NT2/D1 (cell line): ENCODE results near the gene KRT26.
"Not testable (repeated sequence)": the region's sequence is repeated elsewhere in the genome, so short reads cannot be mapped to it uniquely, and the experiment has no call there.

Source experiments
- DNase-seq: peaks from one replicate; pipeline ENCODE4 v3.0.0-alpha.2; 2011; ENCODE audit warnings: low read depth, low spot score
- H3K27me3 ChIP-seq: 2 replicates; pipeline ENCODE4 v1.6.0; 2011; ENCODE audit warnings: mild to moderate bottlenecking; ENCODE audit not compliant: insufficient read length, insufficient read depth
- H3K36me3 ChIP-seq: 2 replicates; pipeline ENCODE4 v1.6.1; 2011; ENCODE audit warnings: mild to moderate bottlenecking, low read length, mixed read lengths; ENCODE audit not compliant: insufficient read depth, insufficient read length
- H3K4me1 ChIP-seq: 2 replicates; pipeline ENCODE4 v1.5.1; 2011; ENCODE audit not compliant: insufficient read depth, insufficient read length
- H3K4me3 ChIP-seq: 2 replicates; pipeline ENCODE4 v1.5.1; 2011; ENCODE audit warnings: low read depth; ENCODE audit not compliant: insufficient read length
- H3K9ac ChIP-seq: 2 replicates; pipeline ENCODE4 v1.6.0; 2011; ENCODE audit warnings: low read depth; ENCODE audit not compliant: insufficient read length
- H3K9me3 ChIP-seq: 2 replicates; pipeline ENCODE4 v1.5.1; 2011; ENCODE audit warnings: mild to moderate bottlenecking, low read length; ENCODE audit not compliant: insufficient read depth
- SUZ12 ChIP-seq: IDR thresholded peaks from 2 replicates; pipeline ENCODE4 v1.6.1; 2011; ENCODE audit not compliant: insufficient read length, insufficient read depth; ENCODE audit errors: extremely low read depth
- YY1 ChIP-seq: IDR thresholded peaks from 2 replicates; pipeline ENCODE4 v1.6.1; 2011; ENCODE audit not compliant: insufficient read length, insufficient read depth
- ZNF274 ChIP-seq: IDR thresholded peaks from 2 replicates; pipeline ENCODE4 v1.6.1; 2011; ENCODE audit warnings: mild to moderate bottlenecking, low read depth, low read length

KRT26 gene

DNA sequence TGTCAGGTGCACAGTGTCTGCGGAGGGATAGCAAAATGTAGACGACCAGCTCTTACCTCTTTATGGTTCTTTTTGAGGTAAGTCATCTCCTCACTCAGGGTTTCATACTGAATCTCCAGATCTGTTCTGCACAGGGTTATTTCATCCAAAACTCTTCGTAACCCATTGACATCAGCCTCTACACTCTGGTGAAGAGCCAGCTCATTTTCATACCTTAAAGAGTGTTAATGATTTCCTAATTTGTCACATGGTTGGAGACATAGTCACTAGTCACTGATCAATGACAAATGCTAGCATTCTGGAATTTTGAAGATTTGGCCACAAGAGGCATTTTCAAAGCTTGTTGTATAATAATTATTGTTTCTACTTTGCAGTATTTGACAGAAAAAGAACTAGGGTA is 18.2 kb downstream of the KRT26 start:
- H3K4me3 ChIP-seq: no peak overlapping the region

DNA sequence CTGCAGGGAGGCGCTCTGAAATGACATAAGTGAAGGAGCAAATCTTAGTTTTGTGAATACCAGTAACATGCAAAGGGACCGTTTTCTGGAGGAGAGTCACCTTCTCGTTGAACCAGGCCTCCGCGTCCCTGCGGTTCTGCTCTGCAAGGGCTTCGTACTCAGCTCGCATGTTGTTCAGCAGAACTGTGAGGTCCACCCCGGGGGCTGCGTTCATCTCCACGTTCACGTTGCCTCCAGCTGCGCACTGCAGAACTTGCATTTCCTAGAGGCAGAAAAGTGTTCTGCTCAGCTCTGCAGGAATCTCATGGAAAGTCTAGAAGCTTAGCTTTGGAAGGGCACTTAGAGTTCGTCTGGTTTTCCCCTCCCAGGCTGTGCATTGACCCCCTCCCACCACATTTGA is 20.9 kb downstream of the KRT26 start:
- no peaks in the 10 kb centered on the region for H3K9me3 ChIP-seq
- H3K9ac ChIP-seq: no peak overlapping the region
- no peak overlapping the region for H3K4me3 ChIP-seq
- no peaks in the 10 kb centered on the region for H3K4me1 ChIP-seq
- TF ChIP-seq ZNF274 (no peak), SUZ12 (no peak), YY1 (no peak)
- H3K36me3 ChIP-seq: no peaks in the 10 kb centered on the region
- H3K27me3 ChIP-seq: no peaks in the 10 kb centered on the region
- DNase-seq: no peak

More for the DNA sequence above, 18.2 kb downstream of the KRT26 start:
- Histone ChIP-seq H3K36me3 (no peaks in the 10 kb centered on the region), H3K27me3 (no peaks in the 10 kb centered on the region), H3K9me3 (no peaks in the 10 kb centered on the region), H3K4me1 (no peaks in the 10 kb centered on the region), H3K9ac (no peak overlapping the region)
- no peak for TF ChIP-seq ZNF274
- TF ChIP-seq SUZ12: no peak
- TF ChIP-seq YY1: no peak
- no peak for DNase-seq

DNA sequence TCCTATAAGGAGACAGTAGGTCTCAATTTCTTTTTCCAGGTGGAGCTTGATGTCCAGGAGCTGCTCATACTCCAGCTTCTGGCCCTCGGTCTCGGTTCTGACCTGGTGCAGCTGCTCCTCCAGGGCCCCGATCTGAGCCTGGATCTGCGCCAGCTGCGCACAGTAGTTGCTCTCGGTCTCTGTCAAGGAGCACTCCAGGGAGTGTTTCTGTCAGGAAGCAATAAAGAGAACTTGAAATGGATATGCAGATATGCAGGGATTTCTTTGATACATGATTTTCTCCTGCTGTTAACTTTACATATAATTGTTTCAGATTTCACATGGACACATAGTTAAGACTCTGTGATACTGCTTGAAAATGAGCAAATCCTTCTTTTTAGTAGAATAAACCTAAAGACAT is 21.6 kb downstream of the KRT26 start:
- no peak for DNase-seq
- TF ChIP-seq SUZ12 (no peak), ZNF274 (no peak), YY1 (no peak)
- Histone ChIP-seq H3K4me1 (no peaks in the 10 kb centered on the region), H3K9ac (no peak overlapping the region), H3K4me3 (no peak overlapping the region), H3K9me3 (no peaks in the 10 kb centered on the region), H3K36me3 (no peaks in the 10 kb centered on the region), H3K27me3 (no peaks in the 10 kb centered on the region)

DNA sequence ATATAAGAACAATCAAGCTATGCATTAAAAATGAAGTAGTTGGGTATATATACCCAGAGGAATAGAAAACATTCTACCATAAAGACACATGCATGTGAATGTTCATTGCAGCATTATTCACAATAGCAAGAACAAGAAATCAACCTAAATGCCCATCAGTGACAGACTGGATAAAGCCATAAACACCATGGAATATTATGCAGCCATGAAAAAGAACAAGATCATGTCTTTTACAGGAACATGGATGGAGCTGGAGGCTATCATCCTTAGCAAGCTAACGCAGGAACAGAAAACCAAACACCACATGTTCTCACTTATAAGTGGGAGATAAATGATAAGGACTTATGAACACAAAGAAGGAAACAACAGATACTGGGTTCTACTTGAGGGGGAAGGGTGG is 23.3 kb downstream of the KRT26 start:
- H3K9ac ChIP-seq: not testable (repeated sequence)

DNA sequence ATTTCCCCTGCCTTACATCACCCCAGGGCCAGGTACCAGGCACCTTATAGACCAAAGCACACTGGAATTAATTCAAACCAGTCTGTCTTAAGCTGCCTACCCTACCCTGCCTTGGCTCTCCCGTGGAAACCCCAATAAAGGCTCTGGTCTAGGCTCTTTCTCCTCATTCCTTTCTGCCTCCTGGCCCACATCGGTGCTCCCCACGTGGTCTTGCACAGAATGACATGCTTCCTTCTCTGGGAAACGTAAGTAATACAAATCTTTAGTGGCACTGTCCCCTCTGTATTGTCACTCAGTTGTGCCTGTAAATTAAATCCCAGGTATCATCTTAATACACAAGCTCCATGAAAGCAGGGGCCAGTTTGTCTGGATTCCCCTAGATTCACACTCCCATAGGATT is 33.4 kb downstream of the KRT26 start:
- DNase-seq: no peak
- H3K36me3 ChIP-seq: no peaks in the 10 kb centered on the region
- peaks cover 16% of the 10 kb centered on the region; the same call in 1 of the 2 replicates for H3K9me3 ChIP-seq
- H3K4me3 ChIP-seq: no peak overlapping the region
- no peak for TF ChIP-seq YY1
- TF ChIP-seq ZNF274: no peak
- TF ChIP-seq SUZ12: no peak
- no peak overlapping the region for H3K9ac ChIP-seq
- no peaks in the 10 kb centered on the region for H3K27me3 ChIP-seq
- no peaks in the 10 kb centered on the region for H3K4me1 ChIP-seq

More for the DNA sequence above, 23.3 kb downstream of the KRT26 start:
- H3K27me3 ChIP-seq, H3K36me3 ChIP-seq, H3K9me3 ChIP-seq, DNase-seq, H3K4me3 ChIP-seq, H3K4me1 ChIP-seq: not testable (repeated sequence)

DNA sequence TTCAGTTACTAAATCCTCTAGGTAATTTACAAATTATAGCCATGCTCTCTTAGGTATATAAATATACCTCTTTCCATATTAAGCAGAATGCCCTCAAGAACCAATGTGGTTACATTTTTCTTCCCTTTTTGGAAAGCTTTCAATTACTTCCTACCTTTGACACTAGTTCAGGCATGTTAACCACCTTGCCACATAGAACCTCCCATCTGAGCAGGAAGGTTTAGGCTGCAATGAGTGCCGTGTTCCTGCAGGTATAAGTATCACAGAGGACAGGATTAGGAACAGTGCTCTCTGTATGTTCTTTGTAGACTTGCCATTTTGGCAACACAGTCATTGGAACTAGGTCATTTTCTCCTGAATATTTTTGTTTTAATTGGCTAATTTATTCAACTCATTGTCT is 37.0 kb downstream of the KRT26 start:
- no peaks in the 10 kb centered on the region for H3K27me3 ChIP-seq
- TF ChIP-seq YY1 (no peak), ZNF274 (no peak), SUZ12 (no peak)
- H3K36me3 ChIP-seq: no peaks in the 10 kb centered on the region
- H3K9ac ChIP-seq: no peak overlapping the region
- peaks cover 16% of the 10 kb centered on the region; the same call in 1 of the 2 replicates for H3K9me3 ChIP-seq
- H3K4me1 ChIP-seq: no peaks in the 10 kb centered on the region
- no peak overlapping the region for H3K4me3 ChIP-seq
- no peak for DNase-seq

DNA sequence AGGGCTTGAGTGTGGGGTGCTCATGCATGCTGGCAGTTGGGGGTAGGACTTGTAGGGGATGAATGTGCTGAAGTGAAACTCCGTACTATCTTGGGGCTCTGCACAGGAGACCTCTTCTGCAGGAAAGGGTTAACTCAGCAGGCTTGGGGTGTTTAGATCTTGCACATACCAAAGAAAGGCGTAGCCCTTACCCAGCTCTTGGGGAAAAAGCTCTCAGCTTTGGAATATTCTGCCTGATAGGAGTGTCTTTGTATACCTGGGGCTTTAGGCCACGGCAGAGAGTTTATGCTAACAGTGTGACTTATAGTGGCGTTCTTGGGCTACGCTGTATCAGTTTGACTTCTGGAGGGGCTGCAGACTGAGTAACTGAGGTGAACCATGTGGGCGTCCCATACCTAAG is 38.0 kb downstream of the KRT26 start:
- Histone ChIP-seq H3K9ac (no peak overlapping the region), H3K9me3 (peaks cover 16% of the 10 kb centered on the region; the same call in 1 of the 2 replicates), H3K27me3 (no peaks in the 10 kb centered on the region), H3K4me3 (no peak overlapping the region), H3K4me1 (no peaks in the 10 kb centered on the region), H3K36me3 (no peaks in the 10 kb centered on the region)
- TF ChIP-seq YY1 (no peak), SUZ12 (no peak), ZNF274 (no peak)
- DNase-seq: no peak

DNA sequence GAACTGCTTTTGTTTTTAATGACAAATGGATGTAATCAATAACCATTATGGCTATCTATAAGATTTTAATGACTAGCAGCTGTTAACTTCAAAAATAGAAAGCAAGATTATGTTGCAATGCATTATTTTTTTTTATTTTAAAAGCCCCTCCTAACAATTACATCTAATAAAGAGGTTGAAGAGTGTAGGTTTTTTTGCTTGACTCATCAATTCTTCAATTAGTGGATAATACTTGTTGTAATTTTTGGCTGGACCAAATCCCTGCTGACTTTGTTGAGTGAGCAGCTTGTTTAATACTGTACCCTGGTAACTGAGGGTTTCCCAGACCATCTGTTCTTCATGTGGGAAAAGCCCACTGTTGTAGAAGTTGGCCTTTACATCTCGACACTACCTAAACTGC is 41.0 kb downstream of the KRT26 start:
- Histone ChIP-seq H3K4me3 (no peak overlapping the region), H3K36me3 (no peaks in the 10 kb centered on the region), H3K27me3 (no peaks in the 10 kb centered on the region), H3K9me3 (peaks cover 16% of the 10 kb centered on the region; the same call in 1 of the 2 replicates), H3K9ac (no peak overlapping the region), H3K4me1 (no peaks in the 10 kb centered on the region)
- TF ChIP-seq YY1 (no peak), ZNF274 (no peak), SUZ12 (no peak)
- DNase-seq: no peak
